ENCODE measurements around the gene PHACTR3.

Gene PHACTR3

DNA sequence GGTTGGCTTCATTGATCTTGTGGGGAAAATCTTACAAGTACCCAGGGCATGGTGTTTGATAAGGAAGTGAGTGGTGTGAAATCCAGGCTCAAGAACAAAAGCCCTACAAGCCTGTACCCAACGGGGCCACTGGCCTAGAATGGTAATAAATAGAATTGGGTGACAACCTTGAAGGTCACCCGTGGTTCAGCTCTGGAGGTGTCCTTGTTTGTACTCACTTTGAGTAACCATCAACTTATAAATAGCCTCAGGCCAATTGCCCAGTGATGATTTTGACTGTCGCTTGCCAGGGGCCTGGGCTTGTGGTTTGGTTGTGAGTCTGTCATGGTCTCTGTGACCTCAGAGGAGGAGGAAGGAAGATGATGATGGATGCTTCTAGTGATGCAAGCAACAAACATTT, 87.8 kb downstream of the PHACTR3 start:
- Histone ChIP-seq H3K4me2 (ENCODE audit: low read length) (no peak overlapping the region), H3F3A (ENCODE audit: control insufficient read depth, insufficient read depth) (no peaks in the 10 kb centered on the region), H3K79me2 (ENCODE audit: control insufficient read depth, low read length) (no peaks in the 10 kb centered on the region), H3K9me3 (ENCODE audit: control insufficient read depth, insufficient read depth, low read length) (no peaks in the 10 kb centered on the region), H3K9me2 (replicated peaks; ENCODE audit: control insufficient read depth, low read length) (no peaks in the 10 kb centered on the region), H3K27me3 (ENCODE audit: control insufficient read depth, low read length) (0 out of 2 replicates have a peak, but pooled peaks cover 2% of the 10 kb centered on the region), H3K36me3 (ENCODE audit: control insufficient read depth, low read length) (no peaks in the 10 kb centered on the region), H3K4me3 (ENCODE audit: low read length) (no peak overlapping the region), H3K27ac (ENCODE audit: low read depth, low read length) (no peak overlapping the region), H3K4me1 (ENCODE audit: control insufficient read depth, low read length) (no peaks in the 10 kb centered on the region), H4K20me1 (ENCODE audit: control insufficient read depth, insufficient read depth, low read depth, low read length) (no peaks in the 10 kb centered on the region)
- no peak for TF ChIP-seq EZH2phosphoT487 (IDR thresholded peaks at IDR 0.05; ENCODE audit: borderline replicate concordance, low read length)
- TF ChIP-seq, protein P1, sequence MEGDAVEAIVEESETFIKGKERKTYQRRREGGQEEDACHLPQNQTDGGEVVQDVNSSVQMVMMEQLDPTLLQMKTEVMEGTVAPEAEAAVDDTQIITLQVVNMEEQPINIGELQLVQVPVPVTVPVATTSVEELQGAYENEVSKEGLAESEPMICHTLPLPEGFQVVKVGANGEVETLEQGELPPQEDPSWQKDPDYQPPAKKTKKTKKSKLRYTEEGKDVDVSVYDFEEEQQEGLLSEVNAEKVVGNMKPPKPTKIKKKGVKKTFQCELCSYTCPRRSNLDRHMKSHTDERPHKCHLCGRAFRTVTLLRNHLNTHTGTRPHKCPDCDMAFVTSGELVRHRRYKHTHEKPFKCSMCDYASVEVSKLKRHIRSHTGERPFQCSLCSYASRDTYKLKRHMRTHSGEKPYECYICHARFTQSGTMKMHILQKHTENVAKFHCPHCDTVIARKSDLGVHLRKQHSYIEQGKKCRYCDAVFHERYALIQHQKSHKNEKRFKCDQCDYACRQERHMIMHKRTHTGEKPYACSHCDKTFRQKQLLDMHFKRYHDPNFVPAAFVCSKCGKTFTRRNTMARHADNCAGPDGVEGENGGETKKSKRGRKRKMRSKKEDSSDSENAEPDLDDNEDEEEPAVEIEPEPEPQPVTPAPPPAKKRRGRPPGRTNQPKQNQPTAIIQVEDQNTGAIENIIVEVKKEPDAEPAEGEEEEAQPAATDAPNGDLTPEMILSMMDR (IDR thresholded peaks at IDR 0.05; ENCODE audit: low read depth, low read length, poor library complexity, severe bottlenecking), result no peak

GRCh38 chr20:59693587-59693986, 89.2 kb downstream of the PHACTR3 start:
- Histone ChIP-seq H3K27me3 (ENCODE audit: control insufficient read depth, low read length) (0 out of 2 replicates have a peak, but pooled peaks cover 2% of the 10 kb centered on the region), H3K4me1 (ENCODE audit: control insufficient read depth, low read length) (no peaks in the 10 kb centered on the region), H3K4me2 (ENCODE audit: low read length) (no peak overlapping the region)

GRCh38 chr20:59696476-59696875, 92.1 kb downstream of the PHACTR3 start:
- TF ChIP-seq, protein P1 (IDR thresholded peaks at IDR 0.05; ENCODE audit: low read depth, low read length, poor library complexity, severe bottlenecking), result no peak
- TF ChIP-seq EZH2phosphoT487 (IDR thresholded peaks at IDR 0.05; ENCODE audit: borderline replicate concordance, low read length), result no peak
- Histone ChIP-seq H3K27me3 (ENCODE audit: control insufficient read depth, low read length) (no peaks in the 10 kb centered on the region), H3F3A (ENCODE audit: control insufficient read depth, insufficient read depth) (no peaks in the 10 kb centered on the region), H3K36me3 (ENCODE audit: control insufficient read depth, low read length) (no peaks in the 10 kb centered on the region), H4K20me1 (ENCODE audit: control insufficient read depth, insufficient read depth, low read depth, low read length) (no peaks in the 10 kb centered on the region), H3K4me1 (ENCODE audit: control insufficient read depth, low read length) (no peaks in the 10 kb centered on the region), H3K4me2 (ENCODE audit: low read length) (no peak overlapping the region), H3K27ac (ENCODE audit: low read depth, low read length) (no peak overlapping the region), H3K4me3 (ENCODE audit: low read length) (no peak overlapping the region), H3K79me2 (ENCODE audit: control insufficient read depth, low read length) (no peaks in the 10 kb centered on the region), H3K9me2 (replicated peaks; ENCODE audit: control insufficient read depth, low read length) (no peaks in the 10 kb centered on the region), H3K9me3 (ENCODE audit: control insufficient read depth, insufficient read depth, low read length) (no peaks in the 10 kb centered on the region)

More at GRCh38 chr20:59693587-59693986, 89.2 kb downstream of the PHACTR3 start:
- Histone ChIP-seq H3K9me3 (ENCODE audit: control insufficient read depth, insufficient read depth, low read length) (no peaks in the 10 kb centered on the region), H4K20me1 (ENCODE audit: control insufficient read depth, insufficient read depth, low read depth, low read length) (no peaks in the 10 kb centered on the region), H3F3A (ENCODE audit: control insufficient read depth, insufficient read depth) (no peaks in the 10 kb centered on the region), H3K27ac (ENCODE audit: low read depth, low read length) (no peak overlapping the region), H3K79me2 (ENCODE audit: control insufficient read depth, low read length) (no peaks in the 10 kb centered on the region), H3K9me2 (replicated peaks; ENCODE audit: control insufficient read depth, low read length) (no peaks in the 10 kb centered on the region), H3K4me3 (ENCODE audit: low read length) (no peak overlapping the region), H3K36me3 (ENCODE audit: control insufficient read depth, low read length) (no peaks in the 10 kb centered on the region)
- TF ChIP-seq, protein P1 (IDR thresholded peaks at IDR 0.05; ENCODE audit: low read depth, low read length, poor library complexity, severe bottlenecking), result no peak
- no peak for TF ChIP-seq EZH2phosphoT487 (IDR thresholded peaks at IDR 0.05; ENCODE audit: borderline replicate concordance, low read length)
